K562 (cell line): ENCODE data around the gene IRF9. TPM values are rescaled to one million over a fixed set of nuclear protein-coding genes. Genes with fewer than 3 reads are reported as not detected.

ENCODE experiments used
- BCOR ChIP-seq: fragments of 450-650 bp; IDR thresholded peaks from 2 replicates; pipeline ENCODE4 v1.6.1; 2016
- BRCA1 ChIP-seq, 2 experiments: fragments of 450-650 bp in 1 of 2; sonication (generic) in 1 of 2; formaldehyde crosslinking in 1 of 2; IDR thresholded peaks; 2 replicates each; pipeline versions ENCODE4 v1.5.0 to v1.6.1; 2017 to 2020; ENCODE audit warnings: mild to moderate bottlenecking in 1 of 2, missing genetic modification reagents in 1 of 2
- BRD4 ChIP-seq: fragments of 200-600 bp; sonication (generic); IDR thresholded peaks from 2 replicates; pipeline ENCODE4 v1.6.1; 2017; ENCODE audit warnings: inconsistent platforms
- CTBP1 ChIP-seq: fragments of 450-650 bp; IDR thresholded peaks from 2 replicates; pipeline ENCODE4 v1.6.1; 2016; ENCODE audit warnings: borderline replicate concordance
- DLX4 ChIP-seq: fragments of 250-450 bp; sonication (Bioruptor Pico); IDR thresholded peaks from 2 replicates; pipeline ENCODE4 v1.6.1; 2021; ENCODE audit warnings: mild to moderate bottlenecking
- EP300 ChIP-seq: IDR thresholded peaks from 2 replicates; pipeline ENCODE4 v1.6.1; 2012; ENCODE audit warnings: low read length, improper control_type of control experiment
- ETS2 ChIP-seq: IDR thresholded peaks from 2 replicates; pipeline ENCODE4 v1.6.1; 2016; ENCODE audit warnings: borderline replicate concordance, missing genetic modification characterization, mild to moderate bottlenecking, moderate library complexity, missing compliant biosample characterization; ENCODE audit not compliant: poor library complexity, severe bottlenecking
- HINFP ChIP-seq: fragments of 450-650 bp; conservative IDR thresholded peaks from 2 replicates; pipeline ENCODE4 v1.6.1; 2016; ENCODE audit warnings: missing genetic modification characterization, low read depth, mild to moderate bottlenecking, control low read depth, missing compliant biosample characterization
- L3MBTL2 ChIP-seq: fragments of 450-650 bp; IDR thresholded peaks from 2 replicates; pipeline ENCODE4 v1.6.1; 2016; ENCODE audit warnings: mild to moderate bottlenecking, moderate library complexity
- LARP7 ChIP-seq: fragments of 450-650 bp; IDR thresholded peaks from 2 replicates; pipeline ENCODE4 v1.6.1; 2016
- MECOM ChIP-seq: fragments of 250-450 bp; sonication (Bioruptor Pico); IDR thresholded peaks from 2 replicates; pipeline ENCODE4 v1.8.0; 2022; ENCODE audit warnings: inconsistent platforms
- RBM25 ChIP-seq: fragments of 200-400 bp; formaldehyde crosslinking; IDR thresholded peaks from 2 replicates; pipeline ENCODE4 v1.6.1; 2018; ENCODE audit warnings: low read length, low read depth, moderate library complexity; ENCODE audit not compliant: severe bottlenecking
- RFX7 ChIP-seq: fragments of 250-450 bp; sonication (Bioruptor Pico); IDR thresholded peaks from 2 replicates; pipeline ENCODE4 v1.5.1; 2021; ENCODE audit warnings: mild to moderate bottlenecking
- RNF2 ChIP-seq: sonication (generic); IDR thresholded peaks from 2 replicates; pipeline ENCODE4 v1.6.1; 2016
- SMAD3 ChIP-seq: fragments of 450-650 bp; formaldehyde crosslinking; conservative IDR thresholded peaks from 2 replicates; pipeline ENCODE4 v1.4.0; 2020; ENCODE audit warnings: mild to moderate bottlenecking
- TAF15 ChIP-seq: fragments of 200-400 bp; formaldehyde crosslinking; IDR thresholded peaks from 2 replicates; pipeline ENCODE4 v1.6.1; 2017; ENCODE audit warnings: mild to moderate bottlenecking, low read depth, low read length, moderate library complexity
- TCFL5 ChIP-seq: fragments of 250-450 bp; sonication (Bioruptor Pico); conservative IDR thresholded peaks from 2 replicates; pipeline ENCODE4 v1.6.1; 2021; ENCODE audit warnings: mild to moderate bottlenecking, moderate library complexity, matching md5 sums
- USF2 ChIP-seq: sonication (generic); formaldehyde crosslinking; IDR thresholded peaks from 2 replicates; pipeline ENCODE4 v1.5.0; 2020; ENCODE audit warnings: missing genetic modification reagents
- XRCC4 ChIP-seq: IDR thresholded peaks from one replicate; pipeline ENCODE4 v1.6.1; 2011; ENCODE audit not compliant: insufficient read depth, insufficient read length; ENCODE audit errors: extremely low read depth
- ZBTB2 ChIP-seq: fragments of 450-650 bp; IDR thresholded peaks from 2 replicates; pipeline ENCODE4 v1.6.1; 2016; ENCODE audit warnings: antibody characterized with exemption
- ZBTB26 ChIP-seq: fragments of 450-650 bp; formaldehyde crosslinking; IDR thresholded peaks from 2 replicates; pipeline ENCODE4 v1.4.0; 2022; ENCODE audit warnings: missing genetic modification characterization
- ZNF124 ChIP-seq: sonication (generic); formaldehyde crosslinking; IDR thresholded peaks from 2 replicates; pipeline ENCODE4 v1.8.1; 2022; ENCODE audit warnings: missing genetic modification reagents
- ZNF133 ChIP-seq: fragments of 250-450 bp; sonication (Bioruptor Pico); IDR thresholded peaks from 2 replicates; pipeline ENCODE4 v1.4.0; 2020; ENCODE audit warnings: mild to moderate bottlenecking
- ZNF785 ChIP-seq: fragments of 250-450 bp; sonication (Bioruptor Pico); IDR thresholded peaks from 2 replicates; pipeline ENCODE4 v1.4.0; 2020; ENCODE audit warnings: mild to moderate bottlenecking
- polyA plus RNA-seq, 8 experiments: library from polyadenylated mRNA; depleted of rRNA in 4 of 8; stranded (reverse) in 5 of 8; unstranded in 3 of 8; fragments of >200 nt; fragmentation: Nextera tagmentation in 2 of 8; fragmentation: Illumina TruSeq in 1 of 8; extraction: Ambion mirVana in 2 of 8; extraction: Trizol in 1 of 8; gene quantifications; 2 replicates each; pipeline versions ENCODE4 v1.2.1 to v1.2.3, GENCODE V29; 2011 to 2014; ENCODE audit warnings: inconsistent platforms in 1 of 8, missing spikeins in 1 of 8
- total RNA-seq, 7 experiments: library from RNA; depleted of rRNA in 6 of 7; stranded (reverse); fragments of >200 nt in 6 of 7; fragmentation: Illumina TruSeq in 2 of 7; extraction: Trizol in 2 of 7; gene quantifications; 2 replicates each; pipeline versions ENCODE4 v1.2.1 to v1.2.3, GENCODE V29; 2011 to 2021; ENCODE audit warnings: low replicate concordance in 1 of 7

The IRF9 gene
- total and polyA plus RNA-seq, 9 of the 15 experiments (the other 6 are each of a cell fraction or from before 2014, with no cell fraction given) = 0.79 to 14.8 (median 6.1) TPM

- peak; percentile 47 for TF ChIP-seq CTBP1
- TF ChIP-seq RBM25 = no peak
- TF ChIP-seq RNF2 = peak; percentile 82; the same call in 1 of the 2 replicates
- TF ChIP-seq EP300 = no peak
- TF ChIP-seq ZNF785 (CRISPR knock-in tag) = no peak
- no peak for TF ChIP-seq ETS2 (tag)
- TF ChIP-seq DLX4 (CRISPR knock-in tag) = no peak
- TF ChIP-seq LARP7 = no peak
- no peak for TF ChIP-seq USF2 (CRISPR knock-in tag)
- no peak for TF ChIP-seq HINFP
- TF ChIP-seq ZBTB26 (CRISPR knock-in tag) = 0 out of 2 replicates have a peak, but pooled peaks have one; percentile 8
- peak; percentile 100 for TF ChIP-seq L3MBTL2
- no peak for TF ChIP-seq BCOR
- TF ChIP-seq MECOM (CRISPR knock-in tag) = no peak
- no peak for TF ChIP-seq TCFL5 (CRISPR knock-in tag)
- TF ChIP-seq TAF15 = no peak
- peak; percentile 68; the same call in 1 of the 2 replicates for TF ChIP-seq BRD4
- no peak for TF ChIP-seq ZNF124 (CRISPR knock-in tag)
- no peak for TF ChIP-seq BRCA1 (IDR thresholded peaks at IDR 0.05)
- no peak for TF ChIP-seq BRCA1 (CRISPR knock-in tag; IDR thresholded peaks at IDR 0.05)
- no peak for TF ChIP-seq XRCC4
- no peak for TF ChIP-seq SMAD3
- no peak for TF ChIP-seq ZBTB2
- TF ChIP-seq ZNF133 (CRISPR knock-in tag) = no peak
- TF ChIP-seq RFX7 (CRISPR knock-in tag) = no peak
These were observed 34.4 kb downstream of the IRF9 start, which contains the start of gene TM9SF1 (continued) for GRCh38 chr14:24195186-24196070.
